Measurements from ENCODE around the gene NFKBIZ.

DNA sequence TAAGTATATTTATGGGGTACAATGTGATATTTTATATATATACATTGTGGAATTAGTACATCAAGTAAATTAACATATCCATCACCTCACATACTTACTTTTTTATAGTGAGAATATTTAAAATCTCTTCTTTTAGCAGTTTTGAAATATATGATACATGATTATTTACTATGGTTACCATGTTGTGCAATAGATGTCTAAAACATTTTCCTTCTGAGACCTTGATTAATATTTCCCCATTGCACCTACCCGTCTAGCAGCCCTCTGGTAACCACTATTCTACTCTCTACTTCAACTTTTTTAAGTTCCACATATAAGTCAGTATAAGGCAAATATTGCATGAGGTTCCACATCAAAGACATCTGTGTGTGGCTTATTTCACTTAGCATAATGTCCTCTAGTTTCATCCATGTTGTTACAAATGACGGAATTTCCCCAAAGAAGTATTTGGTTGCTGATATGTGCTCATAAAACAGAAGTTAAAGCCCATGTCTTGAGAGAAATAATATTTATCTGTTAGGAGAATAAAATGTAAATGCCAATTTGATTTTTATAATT, 29.6 kb upstream of the NFKBIZ start:
- TF ChIP-seq, protein P1, sequence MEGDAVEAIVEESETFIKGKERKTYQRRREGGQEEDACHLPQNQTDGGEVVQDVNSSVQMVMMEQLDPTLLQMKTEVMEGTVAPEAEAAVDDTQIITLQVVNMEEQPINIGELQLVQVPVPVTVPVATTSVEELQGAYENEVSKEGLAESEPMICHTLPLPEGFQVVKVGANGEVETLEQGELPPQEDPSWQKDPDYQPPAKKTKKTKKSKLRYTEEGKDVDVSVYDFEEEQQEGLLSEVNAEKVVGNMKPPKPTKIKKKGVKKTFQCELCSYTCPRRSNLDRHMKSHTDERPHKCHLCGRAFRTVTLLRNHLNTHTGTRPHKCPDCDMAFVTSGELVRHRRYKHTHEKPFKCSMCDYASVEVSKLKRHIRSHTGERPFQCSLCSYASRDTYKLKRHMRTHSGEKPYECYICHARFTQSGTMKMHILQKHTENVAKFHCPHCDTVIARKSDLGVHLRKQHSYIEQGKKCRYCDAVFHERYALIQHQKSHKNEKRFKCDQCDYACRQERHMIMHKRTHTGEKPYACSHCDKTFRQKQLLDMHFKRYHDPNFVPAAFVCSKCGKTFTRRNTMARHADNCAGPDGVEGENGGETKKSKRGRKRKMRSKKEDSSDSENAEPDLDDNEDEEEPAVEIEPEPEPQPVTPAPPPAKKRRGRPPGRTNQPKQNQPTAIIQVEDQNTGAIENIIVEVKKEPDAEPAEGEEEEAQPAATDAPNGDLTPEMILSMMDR (IDR thresholded peaks at IDR 0.05), result no peak
- TF ChIP-seq POLR2A (IDR thresholded peaks at IDR 0.05; ENCODE audit: low read depth) (no peak), POLR2AphosphoS5 (IDR thresholded peaks at IDR 0.05) (no peak), EP300 (IDR thresholded peaks at IDR 0.05) (no peak)
